BLaER1 treated with 17β-estradiol and CSF1 and Interleukin-3, amounts not matched to agents 10 nM and 100 nM (cell line): Measurements from ENCODE around the gene KMT5C.

Experiments used
- H3K27ac ChIP-seq, 11 experiments: shearing (Covaris generic); formaldehyde crosslinking; 2 replicates each; pipeline ENCODE4 v1.8.1; 2022
- H3K27me3 ChIP-seq, 11 experiments: shearing (Covaris generic); formaldehyde crosslinking; 2 replicates each; pipeline ENCODE4 v1.8.1; 2022
- H3K36me3 ChIP-seq, 11 experiments: shearing (Covaris generic); formaldehyde crosslinking; 2 replicates each; pipeline ENCODE4 v1.8.1; 2022
- H3K4me1 ChIP-seq, 10 experiments: shearing (Covaris generic); formaldehyde crosslinking; 2 replicates each; pipeline ENCODE4 v1.8.1; 2022
- H3K4me2 ChIP-seq, 11 experiments: shearing (Covaris generic); formaldehyde crosslinking; 2 replicates each; pipeline ENCODE4 v1.8.1; 2022
- H3K4me3 ChIP-seq, 10 experiments: shearing (Covaris generic); formaldehyde crosslinking; 2 replicates each; pipeline ENCODE4 v1.8.1; 2022
- H3K9ac ChIP-seq, 11 experiments: shearing (Covaris generic); formaldehyde crosslinking; 2 replicates each; pipeline ENCODE4 v1.8.1; 2022
- H3K9me3 ChIP-seq, 11 experiments: shearing (Covaris generic); formaldehyde crosslinking; replicated peaks in 1 of 11; 2 replicates each; pipeline ENCODE4 v1.8.1; 2022
- H4K20me1 ChIP-seq, 11 experiments: shearing (Covaris generic); formaldehyde crosslinking; 2 replicates each; pipeline ENCODE4 v1.8.1; 2022
- Cebpa-rat ChIP-seq, 11 experiments: shearing (Covaris generic); IDR thresholded peaks; 2 replicates each; pipeline ENCODE4 v1.8.1; 2022

The KMT5C gene

GRCh38 chr19:55369653-55370304 lies 30.1 kb downstream of the KMT5C start:
- H3K27me3 ChIP-seq, result peaks cover 56 to 82% (median 76%) of the 10 kb centered on the region in 11 experiments
- no peaks in the 10 kb centered on the region for H3K36me3 ChIP-seq
- peak overlapping the region; percentile 75 to 89 (median 82) for H3K4me2 ChIP-seq
- no peaks in the 10 kb centered on the region for H3K9me3 ChIP-seq
- H3K9ac ChIP-seq, result peak overlapping the region in 3 of 11 experiments; percentile 38 to 54 (median 50); a peak in 4 of 22 replicates
- no peak for TF ChIP-seq Cebpa-rat (IDR thresholded peaks at IDR 0.05)
- H4K20me1 ChIP-seq, result peaks cover 0 to 26% (median 7%) of the 10 kb centered on the region in 11 experiments; a peak in 9 of 22 replicates
- H3K27ac ChIP-seq, result no peak overlapping the region
- peak overlapping the region; percentile 28 to 67 (median 49); a peak in 15 of 20 replicates for H3K4me3 ChIP-seq
- H3K4me1 ChIP-seq, result peaks cover 12 to 22% (median 19%) of the 10 kb centered on the region in 10 experiments; a peak in 18 of 20 replicates

GRCh38 chr19:55370305-55370988 lies 30.8 kb downstream of the KMT5C start, which contains the start of gene IL11:
IL11 (minus strand) TSS chr19:55370463; CDS start chr19:55370310, 153 bp downstream.
- Histone ChIP-seq H3K4me3 (peak within 1 kb of the TSS; percentile 37 to 67 (median 51); a peak in 19 of 20 replicates), H3K36me3 (no peaks in the 10 kb centered on the region), H3K27me3 (peaks cover 59 to 85% (median 79%) of the 10 kb centered on the region in 11 experiments), H3K9me3 (no peaks in the 10 kb centered on the region), H3K4me1 (peaks cover 12 to 22% (median 19%) of the 10 kb centered on the region in 10 experiments; a peak in 18 of 20 replicates), H3K9ac (peak within 1 kb of the TSS in 9 of 11 experiments; percentile 38 to 67 (median 51); a peak in 12 of 22 replicates), H3K4me2 (peak within 1 kb of the TSS; percentile 78 to 89 (median 83)), H4K20me1 (peaks cover 0 to 26% (median 7%) of the 10 kb centered on the region in 11 experiments; a peak in 9 of 22 replicates), H3K27ac (no peak within 1 kb of the TSS)
- no peak for TF ChIP-seq Cebpa-rat (IDR thresholded peaks at IDR 0.05)

GRCh38 chr19:55372316-55373081 lies 32.8 kb downstream of the KMT5C start:
- Histone ChIP-seq H3K4me3 (no peak overlapping the region), H3K4me1 (peaks cover 12 to 36% (median 25%) of the 10 kb centered on the region in 10 experiments; a peak in 18 of 20 replicates), H3K27me3 (peaks cover 73 to 95% (median 88%) of the 10 kb centered on the region in 11 experiments), H3K9me3 (no peaks in the 10 kb centered on the region), H4K20me1 (peaks cover 0 to 27% (median 7%) of the 10 kb centered on the region in 11 experiments; a peak in 11 of 22 replicates), H3K9ac (peak overlapping the region in 4 of 11 experiments; percentile 9 to 46 (median 24); a peak in 1 of 22 replicates), H3K36me3 (no peaks in the 10 kb centered on the region), H3K27ac (no peak overlapping the region), H3K4me2 (peak overlapping the region in 10 of 11 experiments; percentile 1 to 55 (median 43); a peak in 14 of 22 replicates)
- no peak for TF ChIP-seq Cebpa-rat (IDR thresholded peaks at IDR 0.05)

GRCh38 chr19:55373306-55373992 lies 33.8 kb downstream of the KMT5C start:
- Histone ChIP-seq H3K36me3 (no peaks in the 10 kb centered on the region), H4K20me1 (peaks cover 0 to 29% (median 7%) of the 10 kb centered on the region in 11 experiments; a peak in 11 of 22 replicates), H3K4me3 (no peak overlapping the region), H3K4me2 (no peak overlapping the region; a peak in 1 of 22 replicates), H3K9me3 (no peaks in the 10 kb centered on the region), H3K27ac (no peak overlapping the region), H3K9ac (no peak overlapping the region), H3K4me1 (peaks cover 12 to 36% (median 26%) of the 10 kb centered on the region in 10 experiments; a peak in 18 of 20 replicates), H3K27me3 (peaks cover 65 to 91% (median 84%) of the 10 kb centered on the region in 11 experiments)
- TF ChIP-seq Cebpa-rat (IDR thresholded peaks at IDR 0.05), result no peak

- no peak for TF ChIP-seq Cebpa-rat (IDR thresholded peaks at IDR 0.05)
- Histone ChIP-seq H3K9ac (no peak overlapping the region), H3K36me3 (no peaks in the 10 kb centered on the region), H4K20me1 (peaks cover 0 to 22% (median under 1%) of the 10 kb centered on the region in 11 experiments; a peak in 9 of 22 replicates), H3K27me3 (peaks cover 57 to 84% (median 77%) of the 10 kb centered on the region in 11 experiments), H3K4me3 (no peak overlapping the region), H3K9me3 (no peaks in the 10 kb centered on the region), H3K4me1 (peaks cover 7 to 29% (median 21%) of the 10 kb centered on the region in 10 experiments; a peak in 18 of 20 replicates), H3K27ac (no peak overlapping the region), H3K4me2 (no peak overlapping the region)
Measured at GRCh38 chr19:55373993-55374757, 34.5 kb downstream of the KMT5C start.

- Histone ChIP-seq H3K9ac (no peak within 1 kb of the TSS), H3K27ac (no peak within 1 kb of the TSS), H4K20me1 (peaks cover 0 to 15% (median 0%) of the 10 kb centered on the region in 11 experiments; a peak in 6 of 22 replicates), H3K9me3 (no peaks in the 10 kb centered on the region), H3K4me3 (no peak within 1 kb of the TSS), H3K36me3 (no peaks in the 10 kb centered on the region), H3K4me1 (peaks cover 6 to 21% (median 15%) of the 10 kb centered on the region in 10 experiments; a peak in 18 of 20 replicates), H3K4me2 (peak within 1 kb of the TSS in 5 of 11 experiments; percentile 2 to 47 (median 26); a peak in 5 of 22 replicates), H3K27me3 (peaks cover 36 to 62% (median 55%) of the 10 kb centered on the region in 11 experiments)
- no peak for TF ChIP-seq Cebpa-rat (IDR thresholded peaks at IDR 0.05)
Measured at GRCh38 chr19:55376241-55376933, 36.7 kb downstream of the KMT5C start, which contains the start of gene TMEM190. TMEM190 (plus strand) TSS chr19:55376826; CDS start chr19:55376854, 28 bp downstream.
